ENCODE data around the gene SLC7A10. TPM values are rescaled to one million over a fixed set of nuclear protein-coding genes. Genes with fewer than 3 reads are reported as not detected.
"Not testable (repeated sequence)": the region's sequence is repeated elsewhere in the genome, so short reads cannot be mapped to it uniquely, and the experiment has no call there.

Gene SLC7A10
- total RNA-seq, 1 donor from 2014 or later, result 9.0 TPM

- no peak for DNase-seq (ENCODE audit: low spot score)
- ATAC-seq, result peak; percentile 79
- intact Hi-C loops (cut with DNase I), result no loop called here
Measured at GRCh38 chr19:33194886-33195644, 30.6 kb downstream of the SLC7A10 start.

GRCh38 chr19:33194532-33194885, 31.1 kb downstream of the SLC7A10 start:
- intact Hi-C loops (cut with DNase I), result no loop called here
- ATAC-seq (no peak), DNase-seq (ENCODE audit: low spot score) (no peak)

- intact Hi-C loops (cut with DNase I), result no loop called here
- DNase-seq (ENCODE audit: low spot score) (no peak), ATAC-seq (peak; percentile 72)
Measured at GRCh38 chr19:33193865-33194362, 31.7 kb downstream of the SLC7A10 start, which contains the start of gene LRP3. LRP3 (plus strand) TSS chr19:33194330; CDS start chr19:33194786, 456 bp downstream.

- ATAC-seq (no peak), DNase-seq (ENCODE audit: low spot score) (no peak)
- intact Hi-C loops (cut with DNase I), result no loop called here
Measured at GRCh38 chr19:33193269-33193864, 32.3 kb downstream of the SLC7A10 start.

GRCh38 chr19:33192010-33192409, 33.6 kb downstream of the SLC7A10 start:
- peak; percentile 44 for DNase-seq (ENCODE audit: low spot score)
- ATAC-seq, result no peak
- intact Hi-C loops (cut with DNase I), result no loop called here

- ATAC-seq (no peak), DNase-seq (ENCODE audit: low spot score) (peak; percentile 26)
- intact Hi-C loops (cut with DNase I), result no loop called here
Measured at GRCh38 chr19:33191501-33191900, 34.1 kb downstream of the SLC7A10 start.

- intact Hi-C loops (cut with DNase I); DNase-seq (ENCODE audit: low spot score); ATAC-seq: not testable (repeated sequence)
Measured at GRCh38 chr19:33191092-33191491, 34.6 kb downstream of the SLC7A10 start.

- intact Hi-C loops (cut with DNase I), result no loop called here
- ATAC-seq (no peak), DNase-seq (ENCODE audit: low spot score) (no peak)
Measured at GRCh38 chr19:33189453-33189852, 36.2 kb downstream of the SLC7A10 start.

- intact Hi-C loops (cut with DNase I), result no loop called here
- DNase-seq (ENCODE audit: low spot score) (peak; percentile 47), ATAC-seq (no peak)
Measured at GRCh38 chr19:33187183-33187540, 38.5 kb downstream of the SLC7A10 start.

- DNase-seq (ENCODE audit: low spot score) (peak; percentile 36), ATAC-seq (peak; percentile 29)
- intact Hi-C loops (cut with DNase I), result no loop called here
Measured at GRCh38 chr19:33186431-33187182, 39.0 kb downstream of the SLC7A10 start.

GRCh38 chr19:33177417-33177979, 48.2 kb downstream of the SLC7A10 start:
- DNase-seq (ENCODE audit: low spot score) (no peak), ATAC-seq (peak; percentile 27)
- intact Hi-C loops (cut with DNase I), result no loop called here

GRCh38 chr19:33176670-33177416, 48.8 kb downstream of the SLC7A10 start:
- ATAC-seq (peak; percentile 96), DNase-seq (ENCODE audit: low spot score) (peak; percentile 97)
- intact Hi-C loops (cut with DNase I), result no loop called here

- no peak for ATAC-seq
- intact Hi-C loops (cut with DNase I), result no loop called here
Measured at GRCh38 chr19:33175886-33176669, 49.6 kb downstream of the SLC7A10 start.

GRCh38 chr19:33175156-33175782, 50.4 kb downstream of the SLC7A10 start:
- intact Hi-C loops (cut with DNase I), result no loop called here
- no peak for ATAC-seq
- no peak for DNase-seq (ENCODE audit: low spot score)

More at GRCh38 chr19:33175886-33176669, 49.6 kb downstream of the SLC7A10 start:
- DNase-seq (ENCODE audit: low spot score), result no peak

- ATAC-seq (no peak), DNase-seq (ENCODE audit: low spot score) (no peak)
- intact Hi-C loops (cut with DNase I), result no loop called here
Measured at GRCh38 chr19:33174186-33174585, 51.5 kb downstream of the SLC7A10 start.

GRCh38 chr19:33171916-33172359, 53.7 kb downstream of the SLC7A10 start:
- intact Hi-C loops (cut with DNase I), result no loop called here
- DNase-seq (ENCODE audit: low spot score) (no peak), ATAC-seq (no peak)

GRCh38 chr19:33171222-33171795, 54.3 kb downstream of the SLC7A10 start:
- ATAC-seq, result no peak
- intact Hi-C loops (cut with DNase I), result no loop called here
- DNase-seq (ENCODE audit: low spot score), result no peak
